SK-N-SH treated with all-trans-retinoic acid at 6 μM for 48 hours (cell line): ENCODE measurements around the gene ATF6.

ENCODE experiments used
- ARNTL ChIP-seq: fragments of 450-650 bp; formaldehyde crosslinking; IDR thresholded peaks from 2 replicates; pipeline ENCODE4 v1.5.0; 2020; ENCODE audit warnings: low read depth, mild to moderate bottlenecking, moderate library complexity, borderline replicate concordance
- CSDC2 ChIP-seq: fragments of 250-450 bp; sonication (Bioruptor Pico); IDR thresholded peaks from 2 replicates; pipeline ENCODE4 v1.5.0; 2020; ENCODE audit warnings: mild to moderate bottlenecking, moderate library complexity
- ISL1 ChIP-seq: fragments of 250-450 bp; sonication (Bioruptor Pico); IDR thresholded peaks from 2 replicates; pipeline ENCODE4 v2.1.2; 2022; ENCODE audit warnings: mild to moderate bottlenecking, moderate library complexity
- RARB ChIP-seq: fragments of 250-450 bp; sonication (Bioruptor Pico); IDR thresholded peaks from 2 replicates; pipeline ENCODE4 v1.8.0; 2021; ENCODE audit warnings: mild to moderate bottlenecking, moderate library complexity
- ZC3H10 ChIP-seq: fragments of 250-450 bp; sonication (Bioruptor Pico); IDR thresholded peaks from 2 replicates; pipeline ENCODE4 v1.5.1; 2021; ENCODE audit warnings: mild to moderate bottlenecking, moderate library complexity
- ZFP3 ChIP-seq: fragments of 250-450 bp; sonication (Bioruptor Pico); IDR thresholded peaks from 2 replicates; pipeline ENCODE4 v1.5.0; 2020; ENCODE audit warnings: mild to moderate bottlenecking, moderate library complexity

GRCh38 chr1:161743231-161743630 lies 22.9 kb upstream of the ATF6 start:
- TF ChIP-seq CSDC2 (no peak), RARB (CRISPR knock-in tag) (no peak), ZC3H10 (no peak), ARNTL (CRISPR knock-in tag) (no peak), ZFP3 (CRISPR knock-in tag) (no peak), ISL1 (no peak)
